ENCODE data around the gene MAEA.

MAEA gene

GRCh38 chr4:1381181-1381621 is 91.5 kb downstream of the MAEA start:
- Histone ChIP-seq H2AFZ (ENCODE audit: low read depth, low read length) (no peak overlapping the region), H2BK120ac (ENCODE audit: low read depth, low read length) (no peak overlapping the region), H3K18ac (ENCODE audit: low read depth in 1 of 2, low read length in 2 of 2) (no peak overlapping the region), H3K14ac (ENCODE audit: low read length in 2 of 2) (no peak overlapping the region), H3K9me3 (ENCODE audit: control insufficient read depth, low read length) (no peaks in the 10 kb centered on the region), H3K9ac (ENCODE audit: low read length) (no peak overlapping the region), H2BK15ac (ENCODE audit: low read depth, poor library complexity, severe bottlenecking) (no peak overlapping the region), H3K23ac (ENCODE audit: low read length in 2 of 2) (no peak overlapping the region), H2AK5ac (ENCODE audit: low read length, severe bottlenecking) (no peak overlapping the region), H3K27ac (ENCODE audit: low read length, poor library complexity, severe bottlenecking) (no peak overlapping the region), H3K4ac (ENCODE audit: low read depth in 1 of 2, low read length in 2 of 2) (no peak overlapping the region), H3K36me3 (ENCODE audit: control insufficient read depth in 1 of 2, insufficient read depth in 2 of 2, low read depth in 1 of 2, low read length in 2 of 2) (peaks cover 26 to 79% of the 10 kb centered on the region in 2 experiments), H4K8ac (ENCODE audit: low read length) (no peak overlapping the region), H3K4me2 (ENCODE audit: low read length, poor library complexity, severe bottlenecking) (no peak overlapping the region), H2BK5ac (ENCODE audit: low read depth, low read length, poor library complexity, severe bottlenecking) (no peak overlapping the region), H3K4me1 (ENCODE audit: control insufficient read depth, insufficient read depth, low read depth, low read length) (no peaks in the 10 kb centered on the region), H3K27me3 (ENCODE audit: control insufficient read depth in 1 of 2, insufficient read depth in 1 of 2, low read length in 2 of 2) (no peaks in the 10 kb centered on the region), H4K91ac (ENCODE audit: low read length) (no peak overlapping the region), H2BK12ac (ENCODE audit: low read length in 2 of 2) (no peak overlapping the region), H3K4me3 (ENCODE audit: insufficient read depth in 1 of 2, low read depth in 1 of 2, low read length in 2 of 2) (no peak overlapping the region), H3K79me1 (replicated peaks; ENCODE audit: low read length, poor library complexity, severe bottlenecking) (no peaks in the 10 kb centered on the region)
- 95% methylated on average over 12 of the region's 12 CpGs for WGBS
- no peak for DNase-seq

- H3K23ac ChIP-seq (ENCODE audit: low read length in 2 of 2): no peak overlapping the region
- no peak overlapping the region for H2BK15ac ChIP-seq (ENCODE audit: low read depth, poor library complexity, severe bottlenecking)
- H3K36me3 ChIP-seq (ENCODE audit: control insufficient read depth in 1 of 2, insufficient read depth in 2 of 2, low read depth in 1 of 2, low read length in 2 of 2): peaks cover 35 to 77% of the 10 kb centered on the region in 2 experiments
- no peak overlapping the region for H3K27ac ChIP-seq (ENCODE audit: low read length, poor library complexity, severe bottlenecking)
- H3K4me2 ChIP-seq (ENCODE audit: low read length, poor library complexity, severe bottlenecking): no peak overlapping the region
- no peak overlapping the region for H2BK12ac ChIP-seq (ENCODE audit: low read length in 2 of 2)
- 97% methylated on average over 24 of the region's 24 CpGs for WGBS
- no peak for DNase-seq
- H2BK5ac ChIP-seq (ENCODE audit: low read depth, low read length, poor library complexity, severe bottlenecking): no peak overlapping the region
- H2AFZ ChIP-seq (ENCODE audit: low read depth, low read length): no peak overlapping the region
- no peak overlapping the region for H3K4ac ChIP-seq (ENCODE audit: low read depth in 1 of 2, low read length in 2 of 2)
- peak overlapping the region; percentile 15 for H4K91ac ChIP-seq (ENCODE audit: low read length)
- no peak overlapping the region for H3K18ac ChIP-seq (ENCODE audit: low read depth in 1 of 2, low read length in 2 of 2)
- no peak overlapping the region for H3K4me3 ChIP-seq (ENCODE audit: insufficient read depth in 1 of 2, low read depth in 1 of 2, low read length in 2 of 2)
- H2BK120ac ChIP-seq (ENCODE audit: low read depth, low read length): no peak overlapping the region
- no peak overlapping the region for H2AK5ac ChIP-seq (ENCODE audit: low read length, severe bottlenecking)
- H3K79me1 ChIP-seq (replicated peaks; ENCODE audit: low read length, poor library complexity, severe bottlenecking): no peaks in the 10 kb centered on the region
- H3K14ac ChIP-seq (ENCODE audit: low read length in 2 of 2): no peak overlapping the region
- no peaks in the 10 kb centered on the region for H3K4me1 ChIP-seq (ENCODE audit: control insufficient read depth, insufficient read depth, low read depth, low read length)
- H3K27me3 ChIP-seq (ENCODE audit: control insufficient read depth in 1 of 2, insufficient read depth in 1 of 2, low read length in 2 of 2): no peaks in the 10 kb centered on the region
- no peak overlapping the region for H3K9ac ChIP-seq (ENCODE audit: low read length)
- H3K9me3 ChIP-seq (ENCODE audit: control insufficient read depth, low read length): no peaks in the 10 kb centered on the region
- H4K8ac ChIP-seq (ENCODE audit: low read length): no peak overlapping the region
These were observed 92.4 kb downstream of the MAEA start for GRCh38 chr4:1381944-1382541.

- Histone ChIP-seq H4K8ac (ENCODE audit: low read length) (no peak overlapping the region), H3K27me3 (ENCODE audit: control insufficient read depth in 1 of 2, insufficient read depth in 1 of 2, low read length in 2 of 2) (no peaks in the 10 kb centered on the region), H2AFZ (ENCODE audit: low read depth, low read length) (no peak overlapping the region), H3K9me3 (ENCODE audit: control insufficient read depth, low read length) (peaks cover 6% of the 10 kb centered on the region), H3K36me3 (ENCODE audit: control insufficient read depth in 1 of 2, insufficient read depth in 2 of 2, low read depth in 1 of 2, low read length in 2 of 2) (peaks cover 45 to 67% of the 10 kb centered on the region in 2 experiments), H2BK12ac (ENCODE audit: low read length in 2 of 2) (no peak overlapping the region), H3K27ac (ENCODE audit: low read length, poor library complexity, severe bottlenecking) (no peak overlapping the region), H3K4ac (ENCODE audit: low read depth in 1 of 2, low read length in 2 of 2) (no peak overlapping the region), H2BK120ac (ENCODE audit: low read depth, low read length) (no peak overlapping the region), H2BK5ac (ENCODE audit: low read depth, low read length, poor library complexity, severe bottlenecking) (no peak overlapping the region), H2BK15ac (ENCODE audit: low read depth, poor library complexity, severe bottlenecking) (no peak overlapping the region), H4K91ac (ENCODE audit: low read length) (no peak overlapping the region), H3K18ac (ENCODE audit: low read depth in 1 of 2, low read length in 2 of 2) (no peak overlapping the region), H3K79me1 (replicated peaks; ENCODE audit: low read length, poor library complexity, severe bottlenecking) (no peaks in the 10 kb centered on the region), H3K9ac (ENCODE audit: low read length) (no peak overlapping the region), H3K23ac (ENCODE audit: low read length in 2 of 2) (no peak overlapping the region), H2AK5ac (ENCODE audit: low read length, severe bottlenecking) (no peak overlapping the region), H3K4me3 (ENCODE audit: insufficient read depth in 1 of 2, low read depth in 1 of 2, low read length in 2 of 2) (no peak overlapping the region), H3K4me1 (ENCODE audit: control insufficient read depth, insufficient read depth, low read depth, low read length) (no peaks in the 10 kb centered on the region), H3K14ac (ENCODE audit: low read length in 2 of 2) (no peak overlapping the region), H3K4me2 (ENCODE audit: low read length, poor library complexity, severe bottlenecking) (no peak overlapping the region)
- DNase-seq: no peak
- 91% methylated on average over 27 of the region's 27 CpGs for whole genome bisulfite sequencing
These were observed 93.4 kb downstream of the MAEA start for GRCh38 chr4:1382776-1383727.

Measured in mesenchymal stem cell (in vitro differentiated cells and primary cell).